Heart left ventricle (tissue), 16 donors: Measurements from ENCODE around the gene SLIT1. TPM values are rescaled to one million over a fixed set of nuclear protein-coding genes. Genes with fewer than 3 reads are reported as not detected.

Experiments used
- ATAC-seq, 4 donors: fragments of 200-7000 bp; cut with Tn5 transposase; one replicate each; pipeline ENCODE4 v1.9.1; 2020 to 2022; ENCODE audit warnings: moderate library complexity in 4 of 4, mild to moderate bottlenecking in 3 of 4, moderate number of reproducible peaks in 1 of 4
- DNase-seq, 5 donors: peaks; one replicate each; pipeline ENCODE4 v3.0.0-alpha.2; 2020
- H3K27ac ChIP-seq, 12 donors: fragments of 200-600 bp; sonication (generic) in 4 of 12; one replicate each; pipeline versions ENCODE4 v1.5.0 to v1.8.0; 2016 to 2022; ENCODE audit warnings: mild to moderate bottlenecking in 2 of 12
- H3K27me3 ChIP-seq, 9 donors: fragments of 200-600 bp; sonication (generic) in 2 of 9; one replicate each; pipeline versions ENCODE4 v1.5.1 to v1.8.0; 2016 to 2022; ENCODE audit warnings: mild to moderate bottlenecking in 3 of 9
- H3K36me3 ChIP-seq, 9 donors: fragments of 200-600 bp; sonication (generic) in 2 of 9; one replicate each; pipeline versions ENCODE4 v1.5.0 to v1.8.0; 2018 to 2022; ENCODE audit warnings: mild to moderate bottlenecking in 2 of 9
- H3K4me1 ChIP-seq, 12 donors: fragments of 200-600 bp; sonication (generic) in 4 of 12; one replicate each; pipeline versions ENCODE4 v1.5.0 to v1.8.0; 2016 to 2022; ENCODE audit warnings: mild to moderate bottlenecking in 3 of 12
- H3K4me3 ChIP-seq, 12 donors: fragments of 200-600 bp; sonication (generic) in 4 of 12; one replicate each; pipeline versions ENCODE4 v1.5.0 to v1.8.0; 2017 to 2022; ENCODE audit warnings: mild to moderate bottlenecking in 9 of 12, moderate library complexity in 4 of 12
- H3K9me3 ChIP-seq, 12 donors: fragments of 200-600 bp; sonication (generic) in 4 of 12; one replicate each; pipeline versions ENCODE4 v1.5.0 to v1.8.0; 2016 to 2022; ENCODE audit warnings: mild to moderate bottlenecking in 1 of 12
- CTCF ChIP-seq, 12 donors: fragments of 200-600 bp; sonication (generic) in 4 of 12; IDR thresholded peaks; one replicate each; pipeline versions ENCODE4 v1.5.0 to v1.8.0; 2018 to 2022; ENCODE audit warnings: antibody characterized with exemption in 12 of 12, mild to moderate bottlenecking in 5 of 12
- POLR2A ChIP-seq, 2 donors: fragments of 450-650 bp; IDR thresholded peaks; one replicate each; pipeline ENCODE4 v1.6.1; 2017; ENCODE audit warnings: antibody characterized with exemption in 2 of 2, mild to moderate bottlenecking in 2 of 2, moderate library complexity in 2 of 2
- WGBS, 4 donors: extraction: QIAGEN DNeasy Blood & Tissue Kit in 2 of 4; methylation state at CpG; one replicate each; pipeline versions ENCODE4 v1.1.5 to v1.1.7; 2013 to 2018; 5-methylcytosine and 5-hydroxymethylcytosine counted together
- intact Hi-C, 10 donors: fragments of 100-400 bp; cut with DNase I; formaldehyde crosslinking; loops; one replicate each; pipeline versions ENCODE4 v1.11.1 to v1.14.2; 2022
- polyA plus RNA-seq, 2 donors: library from polyadenylated mRNA; stranded (reverse); fragments of 200-250 nt; gene quantifications; one replicate each; pipeline ENCODE4 v1.2.3, GENCODE V29; 2013
- total RNA-seq, 9 donors: library from RNA; depleted of rRNA in 2 of 9; stranded (reverse); fragments of >200 nt in 2 of 9; fragmentation: NEBNext Ultra II Directional in 3 of 9; extraction: Animal tissue kit (Norgen Biotek cat#: 25700) in 3 of 9; gene quantifications; one replicate each; pipeline versions ENCODE4 v1.1.0 to v1.2.4, GENCODE V29; 2016 to 2023
- donor health status: ischemic (EF 13 %, LVEDD 7.1; RV severe dilation, severe dysfunction).
- donor health status: healthy with polysubstance abuse.
- donor health status: DM: no; HTN: yes; CAD: no.
- donor health status: DM: no; HTN: no; CAD: no.
- donor health status: ischemic (EF 25% LVEDD 6.9; RV normal size, moderate dysfunction).
- donor health status: ischemic (EF 25% LVEDD 5.7; RV mildly dilated, moderate dysfunction).
- donor health status: healthy.
- donor health status: DM: yes; HTN: yes; CAD: no.
- donor health status: ischemic (EF 35%, LVEDD 5.7; RV mildly dilated, moderate dysfunction).
- donor health status: nonischemic (EF 11% LVEDD 7.7; RV severe dilation, severe dysfunction).
- donor health status: DM: yes; HTN: yes; CAD: no.
- donor health status: PGD.
- donor health status: ischemic (EF 29% LVEDD 5.4; RV normal size, mild dysfunction).
- donor health status: nonischemic (EF 23%, LVEDD 6.1; RV moderate dilation, normal function).

The SLIT1 gene
- total and polyA plus RNA-seq, 11 donors = 0.04 to 0.61 (median 0.12) TPM

GRCh38 chr10:96973809-96974747 lies 211.7 kb downstream of the SLIT1 start:
- TF ChIP-seq POLR2A (IDR thresholded peaks at IDR 0.05) = no peak
- TF ChIP-seq CTCF (IDR thresholded peaks at IDR 0.05) = no peak
- Histone ChIP-seq H3K27ac (no peak overlapping the region), H3K36me3 (no peaks in the 10 kb centered on the region), H3K4me3 (no peak overlapping the region), H3K27me3 (no peaks in the 10 kb centered on the region), H3K9me3 (no peaks in the 10 kb centered on the region), H3K4me1 (peaks cover 0 to 9% (median 0%) of the 10 kb centered on the region in 12 donors)
- intact Hi-C loops = no loop called here
- ATAC-seq (peak in 1 of 4 donors; percentile 26), DNase-seq (no peak)
- 58 to 65% (median 62%) methylated on average over 5 of the region's 5 CpGs for WGBS, 4 donors

- Histone ChIP-seq H3K27ac (no peak overlapping the region), H3K4me1 (peaks cover 0 to 9% (median 0%) of the 10 kb centered on the region in 12 donors), H3K4me3 (no peak overlapping the region), H3K36me3 (no peaks in the 10 kb centered on the region), H3K27me3 (no peaks in the 10 kb centered on the region), H3K9me3 (no peaks in the 10 kb centered on the region)
- no peak for ATAC-seq
- DNase-seq = no peak
- 89 to 91% (median 90%) methylated on average over 1 of the region's 1 CpG for WGBS, 4 donors
- TF ChIP-seq POLR2A (IDR thresholded peaks at IDR 0.05) (no peak), CTCF (IDR thresholded peaks at IDR 0.05) (no peak)
- intact Hi-C loops = no loop called here
Observed at GRCh38 chr10:96972264-96972663, 213.5 kb downstream of the SLIT1 start.

GRCh38 chr10:96971324-96971723 lies 214.4 kb downstream of the SLIT1 start:
- Histone ChIP-seq H3K27me3 (no peaks in the 10 kb centered on the region), H3K4me3 (no peak overlapping the region), H3K9me3 (no peaks in the 10 kb centered on the region), H3K27ac (no peak overlapping the region), H3K36me3 (no peaks in the 10 kb centered on the region), H3K4me1 (peaks cover 0 to 9% (median 0%) of the 10 kb centered on the region in 12 donors)
- no peak for ATAC-seq
- intact Hi-C loops = no loop called here
- TF ChIP-seq CTCF (IDR thresholded peaks at IDR 0.05) (no peak), POLR2A (IDR thresholded peaks at IDR 0.05) (no peak)
- 85 to 95% (median 91%) methylated on average over 2 of the region's 2 CpGs for WGBS, 4 donors
- DNase-seq = no peak

GRCh38 chr10:96968682-96969423 lies 216.9 kb downstream of the SLIT1 start:
- ATAC-seq (no peak), DNase-seq (no peak)
- intact Hi-C loops = no loop called here

More at GRCh38 chr10:96968682-96969423, 216.9 kb downstream of the SLIT1 start:
- Histone ChIP-seq H3K36me3 (no peaks in the 10 kb centered on the region), H3K9me3 (no peaks in the 10 kb centered on the region), H3K27me3 (no peaks in the 10 kb centered on the region), H3K27ac (no peak overlapping the region), H3K4me1 (no peaks in the 10 kb centered on the region), H3K4me3 (no peak overlapping the region)
- no peak for TF ChIP-seq POLR2A (IDR thresholded peaks at IDR 0.05)
- no peak for TF ChIP-seq CTCF (IDR thresholded peaks at IDR 0.05)
- 92 to 98% (median 96%) methylated on average over 5 of the region's 5 CpGs for WGBS, 4 donors
